Right lobe of liver (tissue), 6 donors: ENCODE results near the gene MS4A2. TPM values are rescaled to one million over a fixed set of nuclear protein-coding genes. Genes with fewer than 3 reads are reported as not detected.
"Not testable (repeated sequence)": the region's sequence is repeated elsewhere in the genome, so short reads cannot be mapped to it uniquely, and the experiment has no call there.

ENCODE experiments used
- ATAC-seq, 4 donors: fragments of 200-7000 bp; cut with Tn5 transposase; one replicate each; pipeline ENCODE4 v1.9.1; 2020; ENCODE audit warnings: mild to moderate bottlenecking in 4 of 4, moderate library complexity in 4 of 4
- DNase-seq, 3 donors: peaks; one replicate each; pipeline ENCODE4 v3.0.0-alpha.2; 2020
- H3K27ac ChIP-seq, 3 donors: fragments of 200-600 bp; one replicate each; pipeline ENCODE4 v1.8.0; 2022
- H3K27me3 ChIP-seq, 2 donors: fragments of 200-600 bp; one replicate each; pipeline ENCODE4 v1.8.0; 2022
- H3K36me3 ChIP-seq, 4 donors: fragments of 200-600 bp; sonication (generic) in 1 of 4; one replicate each; pipeline versions ENCODE4 v1.5.1 to v1.8.0; 2017 to 2022; ENCODE audit warnings: control low read depth in 1 of 4
- H3K4me1 ChIP-seq, 4 donors: fragments of 200-600 bp; sonication (generic) in 1 of 4; one replicate each; pipeline versions ENCODE4 v1.5.1 to v1.8.0; 2017 to 2022; ENCODE audit warnings: control low read depth in 1 of 4
- H3K4me3 ChIP-seq, 3 donors: fragments of 200-600 bp; one replicate each; pipeline ENCODE4 v1.8.0; 2022
- H3K9me3 ChIP-seq, 4 donors: fragments of 200-600 bp; sonication (generic) in 1 of 4; one replicate each; pipeline versions ENCODE4 v1.5.1 to v1.8.0; 2017 to 2022; ENCODE audit warnings: control low read depth in 1 of 4
- CTCF ChIP-seq, 4 donors: fragments of 200-600 bp in 3 of 4; fragments of 450-650 bp in 1 of 4; IDR thresholded peaks; one replicate each; pipeline versions ENCODE4 v1.5.1 to v1.8.0; 2016 to 2022; ENCODE audit warnings: antibody characterized with exemption in 4 of 4, mild to moderate bottlenecking in 2 of 4
- POLR2A ChIP-seq: fragments of 450-650 bp; IDR thresholded peaks from one replicate; pipeline ENCODE4 v1.6.1; 2017; ENCODE audit warnings: antibody characterized with exemption, mild to moderate bottlenecking
- WGBS: methylation state at CpG from one replicate; pipeline ENCODE4 v1.1.6; 2018; ENCODE audit warnings: low coverage, low lambda C conversion rate; ENCODE audit not compliant: insufficient coverage; ENCODE audit errors: missing lambda C conversion rate; 5-methylcytosine and 5-hydroxymethylcytosine counted together
- intact Hi-C, 2 donors: fragments of 100-400 bp; cut with DNase I; formaldehyde crosslinking; loops; one replicate each; pipeline versions ENCODE4 v1.11.2 to v1.14.1; 2022
- total RNA-seq, 6 experiments: library from RNA; depleted of rRNA in 2 of 6; stranded (reverse); fragments of >200 nt in 2 of 6; fragmentation: NEBNext Ultra II Directional in 3 of 6; extraction: Animal tissue kit (Norgen Biotek cat#: 25700) in 3 of 6; gene quantifications; one replicate each; pipeline versions ENCODE4 v1.1.0 to v1.2.4, GENCODE V29; 2016 to 2023
- donor health status: DM: no; HTN: yes; CAD: no.
- donor health status: DM: no; HTN: no; CAD: no.
- donor health status: DM: no; HTN: no; CAD: no.
- donor health status: DM: no; HTN: yes; CAD: no.
- donor health status: DM: no; HTN: yes; CAD: no.

The MS4A2 gene
- total RNA-seq, 6 experiments from 2014 or later = 0.20 TPM; not detected in 5

- Histone ChIP-seq H3K27me3 (no peaks in the 10 kb centered on the region), H3K4me3 (no peak overlapping the region), H3K36me3 (no peaks in the 10 kb centered on the region), H3K9me3 (no peaks in the 10 kb centered on the region), H3K27ac (no peak overlapping the region), H3K4me1 (peaks cover 0 to 4% (median 0%) of the 10 kb centered on the region in 4 donors)
- intact Hi-C loops = no loop called here
- WGBS = 58% methylated on average over 3 of the region's 3 CpGs
- ATAC-seq (no peak), DNase-seq (no peak)
- TF ChIP-seq CTCF (IDR thresholded peaks at IDR 0.05) (no peak), POLR2A (no peak)
Observed at GRCh38 chr11:60127311-60127811, 38.9 kb downstream of the MS4A2 start.

DNA sequence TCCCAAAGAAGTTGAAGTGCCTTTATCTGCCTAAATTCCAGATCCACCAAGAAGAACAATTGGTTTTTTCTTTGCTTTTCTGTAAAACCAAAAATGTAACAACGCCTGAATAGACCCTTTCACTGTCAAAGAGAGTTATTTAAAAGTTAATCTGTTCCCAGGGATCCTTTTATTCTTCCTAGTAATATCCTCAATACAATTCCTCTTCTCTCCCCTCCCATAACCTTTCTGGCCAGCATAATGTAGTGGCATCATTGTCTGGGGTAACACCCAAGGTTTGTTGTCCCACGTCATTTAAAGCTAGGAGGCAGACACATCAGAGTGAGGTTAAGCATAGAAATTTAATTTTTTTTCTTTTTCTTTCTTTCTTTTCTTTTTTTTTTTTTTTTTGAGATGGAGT lies 39.9 kb downstream of the MS4A2 start:
- TF ChIP-seq CTCF (IDR thresholded peaks at IDR 0.05) (no peak), POLR2A (no peak)
- Histone ChIP-seq H3K4me1 (peaks cover 0 to 4% (median 0%) of the 10 kb centered on the region in 4 donors), H3K27ac (no peak overlapping the region), H3K4me3 (no peak overlapping the region), H3K36me3 (no peaks in the 10 kb centered on the region), H3K9me3 (no peaks in the 10 kb centered on the region), H3K27me3 (no peaks in the 10 kb centered on the region)
- ATAC-seq = no peak
- intact Hi-C loops = no loop called here
- WGBS = 80% methylated on average over 2 of the region's 2 CpGs
- DNase-seq = no peak

- WGBS = 84% methylated on average over 4 of the region's 4 CpGs
- H3K27ac ChIP-seq, ATAC-seq, H3K27me3 ChIP-seq, H3K4me3 ChIP-seq, intact Hi-C loops, DNase-seq, H3K9me3 ChIP-seq, H3K36me3 ChIP-seq, H3K4me1 ChIP-seq: not testable (repeated sequence)
Observed at GRCh38 chr11:60128866-60129265, 40.4 kb downstream of the MS4A2 start.

DNA sequence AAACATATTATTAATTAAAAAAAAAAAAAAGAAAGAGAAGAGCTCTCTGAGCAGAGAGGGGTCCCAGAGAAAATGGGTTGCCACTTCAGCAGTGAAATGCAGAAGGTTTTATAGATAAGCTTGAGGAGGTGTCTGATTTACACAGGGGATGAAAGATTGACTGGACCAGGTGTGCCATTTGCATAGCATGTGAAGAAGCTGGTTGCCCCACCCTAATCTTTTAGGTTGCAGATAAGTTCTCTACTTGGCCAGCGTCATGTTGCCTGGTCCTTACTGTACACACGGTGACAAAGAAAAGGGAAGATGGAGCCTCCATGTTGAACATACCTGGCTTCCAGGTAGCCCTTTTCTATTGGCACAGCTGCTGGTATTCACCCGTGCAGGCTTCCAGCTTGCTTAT lies 41.4 kb downstream of the MS4A2 start:
- H3K4me3 ChIP-seq = no peak overlapping the region
- no peaks in the 10 kb centered on the region for H3K36me3 ChIP-seq
- no CpG with 5 or more reads among the region's 3 CpGs for WGBS
- H3K9me3 ChIP-seq = no peaks in the 10 kb centered on the region
- no peak overlapping the region for H3K27ac ChIP-seq
- TF ChIP-seq CTCF (IDR thresholded peaks at IDR 0.05) (no peak), POLR2A (no peak)
- ATAC-seq (no peak), DNase-seq (no peak)
- peaks cover 0 to 4% (median 0%) of the 10 kb centered on the region in 4 donors for H3K4me1 ChIP-seq
- no peaks in the 10 kb centered on the region for H3K27me3 ChIP-seq
- intact Hi-C loops = no loop called here

GRCh38 chr11:60130496-60130895 lies 42.0 kb downstream of the MS4A2 start:
- TF ChIP-seq POLR2A = no peak
- TF ChIP-seq CTCF (IDR thresholded peaks at IDR 0.05) = peak; percentile 39 to 59 (median 50)
- Histone ChIP-seq H3K9me3 (no peaks in the 10 kb centered on the region), H3K4me3 (no peak overlapping the region), H3K4me1 (peaks cover 0 to 4% (median 0%) of the 10 kb centered on the region in 4 donors), H3K27me3 (no peaks in the 10 kb centered on the region), H3K36me3 (no peaks in the 10 kb centered on the region), H3K27ac (no peak overlapping the region)
- DNase-seq (no peak), ATAC-seq (peak; percentile 68 to 95 (median 89))
- intact Hi-C loops = no loop called here
